IMR-90 (cell line): ENCODE data around the gene SVEP1. TPM values are rescaled to one million over a fixed set of nuclear protein-coding genes. Genes with fewer than 3 reads are reported as not detected.

Source experiments
- ATAC-seq: fragments of 200-7000 bp; cut with Tn5 transposase; 2 replicates; pipeline ENCODE4 v1.9.1; 2020; ENCODE audit warnings: low read depth, mild to moderate bottlenecking, moderate library complexity
- BruUV-seq: library from RNA; stranded (reverse); fragments of 400-500 nt; replicated peaks from 2 replicates; lab custom pipeline; 2021; lab: Mats Ljungman, UMichigan
- CTCF ChIA-PET: fragments of 300-600 bp; formaldehyde crosslinking; extraction: SDS; loops from one replicate; lab custom pipeline; 2021; ENCODE audit warnings: antibody characterized with exemption; lab: Yijun Ruan, JAX
- POLR2A ChIA-PET: fragments of 300-600 bp; sonication (Branson Sonifier 250); formaldehyde crosslinking; loops from one replicate; lab custom pipeline; 2022; ENCODE audit warnings: antibody characterized with exemption; ENCODE audit not compliant: unreplicated experiment; lab: Charles Lee
- DNase-seq: peaks from one replicate; pipeline ENCODE4 v3.0.0; 2013
- H2AFZ ChIP-seq: replicated peaks from 2 replicates; pipeline ENCODE3; 2013; ENCODE audit warnings: low read length, mild to moderate bottlenecking; ENCODE audit not compliant: poor library complexity
- H2AK5ac ChIP-seq: 2 replicates; pipeline ENCODE4 v1.6.1; 2013; ENCODE audit warnings: low read depth, low read length, inconsistent platforms
- H2AK9ac ChIP-seq: replicated peaks from 2 replicates; pipeline ENCODE3; 2013; ENCODE audit warnings: mild to moderate bottlenecking, low read depth, low read length, moderate library complexity; ENCODE audit not compliant: poor library complexity
- H2BK120ac ChIP-seq: 2 replicates; pipeline ENCODE4 v1.6.1; 2013; ENCODE audit warnings: low read depth, low read length, inconsistent platforms
- H2BK15ac ChIP-seq: 3 replicates; pipeline ENCODE4 v1.6.1; 2013; ENCODE audit warnings: low read depth, low read length, inconsistent platforms
- H2BK20ac ChIP-seq: 2 replicates; pipeline ENCODE4 v1.6.1; 2013; ENCODE audit warnings: low read depth, mild to moderate bottlenecking, inconsistent platforms, low read length, moderate library complexity
- H2BK5ac ChIP-seq: 2 replicates; pipeline ENCODE4 v1.6.1; 2013; ENCODE audit warnings: mild to moderate bottlenecking, low read depth, low read length, inconsistent platforms; ENCODE audit not compliant: poor library complexity, severe bottlenecking
- H3K14ac ChIP-seq: replicated peaks from 2 replicates; pipeline ENCODE4 v1.6.1; 2013; ENCODE audit warnings: low read depth, low read length, inconsistent platforms
- H3K18ac ChIP-seq: 2 replicates; pipeline ENCODE4 v1.6.1; 2013; ENCODE audit warnings: low read depth, low read length, control low read depth
- H3K23ac ChIP-seq: 2 replicates; pipeline ENCODE4 v1.6.1; 2013; ENCODE audit warnings: low read depth, low read length, inconsistent platforms
- H3K27ac ChIP-seq: 2 replicates; pipeline ENCODE4 v1.5.1; 2013; ENCODE audit warnings: mild to moderate bottlenecking, control low read depth, low read length; ENCODE audit not compliant: insufficient read depth
- H3K27me3 ChIP-seq: 2 replicates; pipeline ENCODE4 v1.6.1; 2013; ENCODE audit warnings: low read length; ENCODE audit not compliant: control insufficient read depth, insufficient read depth
- H3K36me3 ChIP-seq: 2 replicates; pipeline ENCODE4 v1.6.1; 2013; ENCODE audit warnings: low read length, mixed read lengths; ENCODE audit not compliant: control insufficient read depth, insufficient read depth
- H3K4ac ChIP-seq: 2 replicates; pipeline ENCODE4 v1.6.1; 2013; ENCODE audit warnings: low read depth, low read length, inconsistent platforms
- H3K4me1 ChIP-seq: 2 replicates; pipeline ENCODE4 v1.6.1; 2013; ENCODE audit warnings: low read length, mixed read lengths; ENCODE audit not compliant: control insufficient read depth, insufficient read depth
- H3K4me2 ChIP-seq: 2 replicates; pipeline ENCODE4 v1.6.1; 2013; ENCODE audit warnings: low read depth, mild to moderate bottlenecking, control low read depth, low read length, moderate library complexity
- H3K4me3 ChIP-seq: 2 replicates; pipeline ENCODE4 v1.5.1; 2013; ENCODE audit warnings: low read depth, mild to moderate bottlenecking, control low read depth, low read length, moderate library complexity; ENCODE audit not compliant: insufficient read depth
- H3K56ac ChIP-seq: 2 replicates; pipeline ENCODE4 v1.6.1; 2013; ENCODE audit warnings: low read length, inconsistent platforms; ENCODE audit not compliant: insufficient read depth; ENCODE audit errors: extremely low read depth
- H3K79me1 ChIP-seq, 2 experiments: 2 replicates each; pipeline ENCODE4 v1.6.1; 2013; ENCODE audit warnings: low read length in 2 of 2, inconsistent platforms in 1 of 2, low read depth in 1 of 2
- H3K9ac ChIP-seq: 2 replicates; pipeline ENCODE4 v1.6.1; 2013; ENCODE audit warnings: low read depth, low read length, control low read depth
- H3K9me1 ChIP-seq: 2 replicates; pipeline ENCODE4 v1.6.1; 2013; ENCODE audit warnings: low read length, inconsistent platforms; ENCODE audit not compliant: insufficient read depth
- H3K9me3 ChIP-seq: 2 replicates; pipeline ENCODE4 v1.6.1; 2013; ENCODE audit warnings: low read length; ENCODE audit not compliant: control insufficient read depth, insufficient read depth
- H4K20me1 ChIP-seq: 2 replicates; pipeline ENCODE4 v1.6.1; 2013; ENCODE audit warnings: low read length, inconsistent platforms; ENCODE audit not compliant: insufficient read depth
- H4K5ac ChIP-seq: 2 replicates; pipeline ENCODE4 v1.6.1; 2013; ENCODE audit warnings: mild to moderate bottlenecking, low read depth, low read length, control low read depth
- H4K8ac ChIP-seq, 2 experiments: 2 replicates each; pipeline ENCODE4 v1.6.1; 2013; ENCODE audit warnings: low read depth in 2 of 2, low read length in 2 of 2, control low read depth in 1 of 2, inconsistent platforms in 1 of 2
- H4K91ac ChIP-seq: 2 replicates; pipeline ENCODE4 v1.6.1; 2013; ENCODE audit warnings: low read depth, low read length, inconsistent platforms; ENCODE audit not compliant: insufficient read depth
- RAD21 ChIP-seq: IDR thresholded peaks from 2 replicates; pipeline ENCODE4 v1.6.1; 2012; ENCODE audit warnings: low read length, improper control_type of control experiment
- SMC3 ChIP-seq: fragments of 150-350 bp; IDR thresholded peaks from 2 replicates; pipeline ENCODE4 v1.6.1; 2016; ENCODE audit warnings: low read depth, mild to moderate bottlenecking, antibody characterized with exemption, low read length, moderate library complexity
- WGBS, 2 experiments: methylation state at CpG; one replicate each; pipeline versions ENCODE4 v1.1.5 to v1.1.7; 2013; ENCODE audit warnings: missing lambda C conversion rate in 2 of 2; ENCODE audit not compliant: insufficient read length in 1 of 2; ENCODE audit errors: extremely low coverage in 2 of 2; 5-methylcytosine and 5-hydroxymethylcytosine counted together
- dilution Hi-C: fragments of 300-500 bp; cut with HindIII; formaldehyde crosslinking; loops from one replicate; pipeline ENCODE4 v1.14.3; 2018; ENCODE audit warnings: low sequenced_read_pairs; ENCODE audit not compliant: unreplicated experiment
- in situ Hi-C: fragments of 300-500 bp; cut with MboI; formaldehyde crosslinking; loops from 3 replicates; pipeline ENCODE4 v1.14.3; 2019; ENCODE audit warnings: low sequenced_read_pairs, inconsistent platforms, mixed read lengths
- intact Hi-C: fragments of 100-400 bp; cut with micrococcal nuclease; formaldehyde crosslinking; loops from 2 replicates; pipeline ENCODE4 v1.10.0; 2022
- polyA plus RNA-seq, 3 experiments: library from polyadenylated mRNA; depleted of rRNA; stranded (reverse); fragments of >200 nt; gene quantifications; 2 replicates each; pipeline ENCODE4 v1.2.3, GENCODE V29; 2012; ENCODE audit warnings: low replicate concordance in 1 of 3
- total RNA-seq: library from RNA; depleted of rRNA; stranded (reverse); fragments of >200 nt; gene quantifications from 2 replicates; pipeline ENCODE4 v1.2.3, GENCODE V29; 2012
- TF ChIP-seq, protein P1 (sequence below): fragments of 150-350 bp; IDR thresholded peaks from 2 replicates; pipeline ENCODE4 v1.6.1; 2016; ENCODE audit warnings: low read depth, mild to moderate bottlenecking, low read length, moderate library complexity, borderline replicate concordance
- TF ChIP-seq, protein P2 (sequence below): fragments of 150-350 bp; IDR thresholded peaks from 2 replicates; pipeline ENCODE4 v1.6.1; 2017; ENCODE audit warnings: mild to moderate bottlenecking, antibody characterized with exemption, low read length, low read depth
- TF ChIP-seq, protein P3 (sequence below): conservative IDR thresholded peaks from 2 replicates; pipeline ENCODE4 v1.5.1; 2012; ENCODE audit warnings: mild to moderate bottlenecking, low read depth, low read length, improper control_type of control experiment

SVEP1 gene
- total and polyA plus RNA-seq, 2 of the 4 experiments (the other 2 are of a cell fraction) = 4.8 to 16.7 TPM

DNA sequence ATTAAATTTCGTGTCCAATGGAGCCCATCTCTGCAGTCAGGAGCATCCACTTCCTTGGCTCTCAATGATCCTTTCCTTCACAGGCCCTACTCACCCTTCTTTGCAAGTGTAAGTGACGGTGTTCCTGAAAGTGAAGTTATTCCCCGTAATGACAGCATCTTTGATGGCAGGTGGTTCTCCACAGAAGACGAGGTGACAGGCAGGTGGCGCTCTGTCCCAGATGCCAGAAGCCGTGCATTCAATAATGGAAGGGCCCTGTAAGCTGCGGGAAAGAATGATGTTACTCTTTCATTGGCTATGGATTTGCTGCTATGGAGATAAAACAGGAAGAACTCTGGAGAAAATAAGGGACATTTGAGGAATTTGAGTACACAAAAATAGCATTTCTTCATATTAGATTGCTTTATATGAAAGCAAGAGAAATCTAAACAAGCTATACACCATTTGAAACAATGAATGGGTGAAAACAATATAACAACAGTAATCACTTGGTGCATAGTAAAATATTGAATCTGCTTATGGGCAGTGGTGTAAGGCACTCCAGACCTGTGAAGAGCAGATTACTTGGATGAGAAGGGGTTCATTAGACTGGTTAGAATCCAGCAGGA is 151.9 kb downstream of the SVEP1 start:
- in situ Hi-C loops (no loop called here), intact Hi-C loops (loop anchor here (2.0 to 5.0 kb wide), 2 partner anchors 170 to 195 kb away; partner anchors contain the start of gene TXN)

More for the DNA sequence above, 151.9 kb downstream of the SVEP1 start:
- Histone ChIP-seq H3K9me3 (no peaks in the 10 kb centered on the region), H3K14ac (peak overlapping the region; percentile 38), H3K56ac (no peak overlapping the region), H2BK20ac (peak overlapping the region; percentile 11), H3K4ac (peak overlapping the region; percentile 61), H3K79me1 (no peaks in the 10 kb centered on the region), H4K5ac (peak overlapping the region; percentile 66), H3K9me1 (no peaks in the 10 kb centered on the region), H2AK9ac (peak overlapping the region; percentile 52), H4K20me1 (no peaks in the 10 kb centered on the region), H2AK5ac (peak overlapping the region; percentile 48), H2BK120ac (peak overlapping the region; percentile 54), H3K23ac (peak overlapping the region; percentile 36), H3K4me2 (no peak overlapping the region; the same call in 1 of the 2 replicates), H2BK15ac (peak overlapping the region; percentile 1; the same call in 1 of the 3 replicates), H3K4me1 (peaks cover 8% of the 10 kb centered on the region), H3K18ac (peak overlapping the region; percentile 92), H3K27ac (peak overlapping the region; percentile 91; the same call in 1 of the 2 replicates), H3K9ac (no peak overlapping the region; the same call in 1 of the 2 replicates), H3K4me3 (no peak overlapping the region), H4K91ac (peak overlapping the region; percentile 69), H3K36me3 (peaks cover 12% of the 10 kb centered on the region), H4K8ac (peak overlapping the region in 1 of 2 experiments; percentile 59; a peak in 2 of 4 replicates), H3K27me3 (no peaks in the 10 kb centered on the region), H2BK5ac (peak overlapping the region; percentile 46), H2AFZ (peak overlapping the region; percentile 18)
- dilution Hi-C loops = no loop called here
- DNase-seq = peak; percentile 28
- 100% methylated on average over 1 of the region's 7 CpGs; no CpG with 5 or more reads in 1 of the 2 experiments for whole genome bisulfite sequencing, 2 experiments
- TF ChIP-seq, protein P1, sequence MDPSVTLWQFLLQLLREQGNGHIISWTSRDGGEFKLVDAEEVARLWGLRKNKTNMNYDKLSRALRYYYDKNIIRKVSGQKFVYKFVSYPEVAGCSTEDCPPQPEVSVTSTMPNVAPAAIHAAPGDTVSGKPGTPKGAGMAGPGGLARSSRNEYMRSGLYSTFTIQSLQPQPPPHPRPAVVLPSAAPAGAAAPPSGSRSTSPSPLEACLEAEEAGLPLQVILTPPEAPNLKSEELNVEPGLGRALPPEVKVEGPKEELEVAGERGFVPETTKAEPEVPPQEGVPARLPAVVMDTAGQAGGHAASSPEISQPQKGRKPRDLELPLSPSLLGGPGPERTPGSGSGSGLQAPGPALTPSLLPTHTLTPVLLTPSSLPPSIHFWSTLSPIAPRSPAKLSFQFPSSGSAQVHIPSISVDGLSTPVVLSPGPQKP = no peak
- TF ChIP-seq, protein P2, sequence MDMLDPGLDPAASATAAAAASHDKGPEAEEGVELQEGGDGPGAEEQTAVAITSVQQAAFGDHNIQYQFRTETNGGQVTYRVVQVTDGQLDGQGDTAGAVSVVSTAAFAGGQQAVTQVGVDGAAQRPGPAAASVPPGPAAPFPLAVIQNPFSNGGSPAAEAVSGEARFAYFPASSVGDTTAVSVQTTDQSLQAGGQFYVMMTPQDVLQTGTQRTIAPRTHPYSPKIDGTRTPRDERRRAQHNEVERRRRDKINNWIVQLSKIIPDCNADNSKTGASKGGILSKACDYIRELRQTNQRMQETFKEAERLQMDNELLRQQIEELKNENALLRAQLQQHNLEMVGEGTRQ = no peak
- TF ChIP-seq, protein P3, sequence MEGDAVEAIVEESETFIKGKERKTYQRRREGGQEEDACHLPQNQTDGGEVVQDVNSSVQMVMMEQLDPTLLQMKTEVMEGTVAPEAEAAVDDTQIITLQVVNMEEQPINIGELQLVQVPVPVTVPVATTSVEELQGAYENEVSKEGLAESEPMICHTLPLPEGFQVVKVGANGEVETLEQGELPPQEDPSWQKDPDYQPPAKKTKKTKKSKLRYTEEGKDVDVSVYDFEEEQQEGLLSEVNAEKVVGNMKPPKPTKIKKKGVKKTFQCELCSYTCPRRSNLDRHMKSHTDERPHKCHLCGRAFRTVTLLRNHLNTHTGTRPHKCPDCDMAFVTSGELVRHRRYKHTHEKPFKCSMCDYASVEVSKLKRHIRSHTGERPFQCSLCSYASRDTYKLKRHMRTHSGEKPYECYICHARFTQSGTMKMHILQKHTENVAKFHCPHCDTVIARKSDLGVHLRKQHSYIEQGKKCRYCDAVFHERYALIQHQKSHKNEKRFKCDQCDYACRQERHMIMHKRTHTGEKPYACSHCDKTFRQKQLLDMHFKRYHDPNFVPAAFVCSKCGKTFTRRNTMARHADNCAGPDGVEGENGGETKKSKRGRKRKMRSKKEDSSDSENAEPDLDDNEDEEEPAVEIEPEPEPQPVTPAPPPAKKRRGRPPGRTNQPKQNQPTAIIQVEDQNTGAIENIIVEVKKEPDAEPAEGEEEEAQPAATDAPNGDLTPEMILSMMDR = peak; percentile 47
- TF ChIP-seq SMC3 (peak; percentile 49), RAD21 (peak; percentile 57)
- no TSS peak for BruUV-seq
- ChIA-PET POLR2A (no interaction called here), CTCF (interaction anchor here (0.9 to 1.3 kb wide), 2 partner anchors 13 to 16 kb away, joined by 3 read pairs; no protein-coding TSS in a partner anchor)
- peak; percentile 12 for ATAC-seq
